Fibroblast of villous mesenchyme (primary cell): Measurements from ENCODE around the gene MPC2. TPM values are rescaled to one million over a fixed set of nuclear protein-coding genes. Genes with fewer than 3 reads are reported as not detected.
A peak's percentile ranks its signal among the peaks of the same experiment; 100 is the strongest.

ENCODE experiments used
- DNase-seq: peaks from one replicate; pipeline ENCODE4 v3.0.0-alpha.2; 2010; ENCODE audit warnings: low read depth
- H3K4me3 ChIP-seq: 2 replicates; pipeline ENCODE4 v1.5.1; 2011; ENCODE audit warnings: low read depth, mild to moderate bottlenecking, low read length
- CTCF ChIP-seq: IDR thresholded peaks from 2 replicates; pipeline ENCODE4 v1.5.1; 2012; ENCODE audit warnings: low read depth, mild to moderate bottlenecking, low read length; ENCODE audit not compliant: insufficient read depth
- total RNA-seq: library from RNA; depleted of rRNA; stranded (reverse); fragments of >200 nt; gene quantifications from 2 replicates; pipeline ENCODE4 v1.2.3, GENCODE V29; 2012

Gene MPC2
- total RNA-seq: 30.3 and 33.7 TPM in 2 replicates

GRCh38 chr1:167936930-167937708 lies at the start of gene MPC2:
MPC2 (minus strand) TSS chr1:167937072; CDS start chr1:167935841, 1,231 bp downstream.
- peak within 1 kb of the TSS; percentile 78 for H3K4me3 ChIP-seq
- TF ChIP-seq CTCF: no peak
- peak; percentile 89 for DNase-seq

- no peak for TF ChIP-seq CTCF
- no peak overlapping the region for H3K4me3 ChIP-seq
- no peak for DNase-seq
Observed at GRCh38 chr1:167984886-167985489, 48.1 kb upstream of the MPC2 start.

GRCh38 chr1:167983797-167984420 lies 47.0 kb upstream of the MPC2 start:
- no peak overlapping the region for H3K4me3 ChIP-seq
- TF ChIP-seq CTCF: no peak
- no peak for DNase-seq

- no peak for TF ChIP-seq CTCF
- DNase-seq: peak; percentile 4
- H3K4me3 ChIP-seq: no peak overlapping the region
Observed at GRCh38 chr1:167981933-167982332, 45.1 kb upstream of the MPC2 start.

- DNase-seq: no peak
- TF ChIP-seq CTCF: no peak
- H3K4me3 ChIP-seq: no peak overlapping the region
Observed at GRCh38 chr1:167977245-167977644, 40.4 kb upstream of the MPC2 start.

- H3K4me3 ChIP-seq: no peak overlapping the region
- DNase-seq: no peak
- TF ChIP-seq CTCF: no peak
Observed at GRCh38 chr1:167974698-167975097, 37.8 kb upstream of the MPC2 start.
